ENCODE results near the gene DGKI.
"Not testable (repeated sequence)": the region's sequence is repeated elsewhere in the genome, so short reads cannot be mapped to it uniquely, and the experiment has no call there.

Gene DGKI

GRCh38 chr7:137462847-137463246 lies 383.9 kb downstream of the DGKI start:
- DNase-seq (ENCODE audit: low spot score), result no peak

GRCh38 chr7:137462074-137462715 lies 384.6 kb downstream of the DGKI start:
- no peak for DNase-seq (ENCODE audit: low spot score)

- no peak for DNase-seq (ENCODE audit: low spot score)
Observed at GRCh38 chr7:137458399-137458798, 388.4 kb downstream of the DGKI start.

GRCh38 chr7:137454767-137455166 lies 392.0 kb downstream of the DGKI start:
- no peak for DNase-seq (ENCODE audit: low spot score)

GRCh38 chr7:137454246-137454724 lies 392.5 kb downstream of the DGKI start:
- DNase-seq (ENCODE audit: low spot score), result peak; percentile 34

- no peak for DNase-seq (ENCODE audit: low spot score)
Observed at GRCh38 chr7:137453356-137453755, 393.4 kb downstream of the DGKI start.

- no peak for DNase-seq (ENCODE audit: low spot score)
Observed at GRCh38 chr7:137449016-137449415, 397.8 kb downstream of the DGKI start.

- not testable (repeated sequence) for DNase-seq (ENCODE audit: low spot score)
Observed at GRCh38 chr7:137448572-137448971, 398.2 kb downstream of the DGKI start.

- no peak for DNase-seq (ENCODE audit: low spot score)
Observed at GRCh38 chr7:137446025-137446424, 400.7 kb downstream of the DGKI start.

- no peak for DNase-seq (ENCODE audit: low spot score)
Observed at GRCh38 chr7:137445268-137445667, 401.5 kb downstream of the DGKI start.

- no peak for DNase-seq (ENCODE audit: low spot score)
Observed at GRCh38 chr7:137443616-137444015, 403.2 kb downstream of the DGKI start.

- no peak for DNase-seq (ENCODE audit: low spot score)
Observed at GRCh38 chr7:137441451-137441850, 405.3 kb downstream of the DGKI start.

GRCh38 chr7:137439829-137440825 lies 406.6 kb downstream of the DGKI start:
- no peak for DNase-seq (ENCODE audit: low spot score)

- no peak for DNase-seq (ENCODE audit: low spot score)
Observed at GRCh38 chr7:137434946-137435345, 411.8 kb downstream of the DGKI start.

GRCh38 chr7:137434530-137434929 lies 412.2 kb downstream of the DGKI start:
- no peak for DNase-seq (ENCODE audit: low spot score)

GRCh38 chr7:137423321-137423720 lies 423.5 kb downstream of the DGKI start:
- no peak for DNase-seq (ENCODE audit: low spot score)

- DNase-seq (ENCODE audit: low spot score), result no peak
Observed at GRCh38 chr7:137421366-137421765, 425.4 kb downstream of the DGKI start.

- no peak for DNase-seq (ENCODE audit: low spot score)
Observed at GRCh38 chr7:137418841-137419240, 427.9 kb downstream of the DGKI start.

GRCh38 chr7:137417464-137417863 lies 429.3 kb downstream of the DGKI start:
- DNase-seq (ENCODE audit: low spot score), result no peak

GRCh38 chr7:137413901-137414300 lies 432.9 kb downstream of the DGKI start:
- DNase-seq (ENCODE audit: low spot score), result no peak

GRCh38 chr7:137411446-137411845 lies 435.3 kb downstream of the DGKI start:
- no peak for DNase-seq (ENCODE audit: low spot score)

GRCh38 chr7:137408126-137408525 lies 438.6 kb downstream of the DGKI start:
- no peak for DNase-seq (ENCODE audit: low spot score)

GRCh38 chr7:137407078-137407477 lies 439.7 kb downstream of the DGKI start:
- DNase-seq (ENCODE audit: low spot score), result no peak
